Astrocyte (in vitro differentiated cells and primary cell): Measurements from ENCODE around the gene CTNND2. TPM values are rescaled to one million over a fixed set of nuclear protein-coding genes. Genes with fewer than 3 reads are reported as not detected.

Experiments
- DNase-seq: peaks from one replicate; pipeline ENCODE4 v3.0.0-alpha.2; 2010; ENCODE audit warnings: low read depth
- FAIRE-seq: peaks from 2 replicates; lab custom pipeline; 2011; peaks lifted over from hg19 to GRCh38; lab: Jason Lieb, UNC
- H2AFZ ChIP-seq: 2 replicates; pipeline ENCODE4 v1.6.0; 2012; ENCODE audit warnings: low read depth, low read length, inconsistent platforms
- H3K27ac ChIP-seq: 2 replicates; pipeline ENCODE4 v1.5.1; 2011; ENCODE audit warnings: low read depth, low read length, inconsistent platforms
- H3K27me3 ChIP-seq: 2 replicates; pipeline ENCODE4 v1.6.0; 2011; ENCODE audit warnings: low read length, inconsistent platforms; ENCODE audit not compliant: insufficient read depth
- H3K36me3 ChIP-seq: 2 replicates; pipeline ENCODE4 v1.5.1; 2011; ENCODE audit warnings: low read length, inconsistent platforms; ENCODE audit not compliant: insufficient read depth
- H3K4me1 ChIP-seq: 2 replicates; pipeline ENCODE4 v1.5.1; 2011; ENCODE audit warnings: low read length, inconsistent platforms; ENCODE audit not compliant: insufficient read depth
- H3K4me2 ChIP-seq: 2 replicates; pipeline ENCODE4 v1.6.0; 2012; ENCODE audit warnings: low read length, inconsistent platforms
- H3K4me3 ChIP-seq: 2 replicates; pipeline ENCODE4 v1.5.1; 2011; ENCODE audit warnings: low read depth, mild to moderate bottlenecking, low read length, inconsistent platforms; ENCODE audit not compliant: insufficient read depth
- H3K79me2 ChIP-seq: 2 replicates; pipeline ENCODE4 v1.6.0; 2012; ENCODE audit warnings: mild to moderate bottlenecking, low read length, inconsistent platforms; ENCODE audit not compliant: insufficient read depth
- H3K9ac ChIP-seq: 2 replicates; pipeline ENCODE4 v1.6.0; 2012; ENCODE audit warnings: mild to moderate bottlenecking, low read length, inconsistent platforms
- H3K9me3 ChIP-seq: 2 replicates; pipeline ENCODE4 v1.5.1; 2012; ENCODE audit warnings: low read depth, mild to moderate bottlenecking, low read length, inconsistent platforms; ENCODE audit not compliant: insufficient read depth
- H4K20me1 ChIP-seq: 2 replicates; pipeline ENCODE4 v1.6.0; 2012; ENCODE audit warnings: low read length, inconsistent platforms; ENCODE audit not compliant: insufficient read depth
- H3K27ac Mint-ChIP-seq: one replicate; pipeline ENCODE4 v1.8.0; 2021; ENCODE audit warnings: mild to moderate bottlenecking, mixed read lengths; ENCODE audit not compliant: unreplicated experiment
- H3K27me3 Mint-ChIP-seq: one replicate; pipeline ENCODE4 v1.8.0; 2021; ENCODE audit warnings: low read depth, mixed read lengths; ENCODE audit not compliant: unreplicated experiment
- H3K36me3 Mint-ChIP-seq: one replicate; pipeline ENCODE4 v1.8.0; 2021; ENCODE audit warnings: low read depth, mixed read lengths; ENCODE audit not compliant: unreplicated experiment
- H3K4me1 Mint-ChIP-seq: one replicate; pipeline ENCODE4 v1.8.0; 2021; ENCODE audit warnings: low read depth, mixed read lengths; ENCODE audit not compliant: unreplicated experiment
- H3K4me3 Mint-ChIP-seq: one replicate; pipeline ENCODE4 v1.8.0; 2021; ENCODE audit warnings: mild to moderate bottlenecking, moderate library complexity, mixed read lengths; ENCODE audit not compliant: unreplicated experiment
- H3K9me3 Mint-ChIP-seq: one replicate; pipeline ENCODE4 v1.8.0; 2021; ENCODE audit warnings: mild to moderate bottlenecking, mixed read lengths; ENCODE audit not compliant: unreplicated experiment
- CTCF ChIP-seq: IDR thresholded peaks from 2 replicates; pipeline ENCODE4 v1.5.1; 2011; ENCODE audit warnings: low read depth, mild to moderate bottlenecking, inconsistent platforms, low read length, moderate library complexity; ENCODE audit not compliant: insufficient read depth
- EZH2 ChIP-seq: IDR thresholded peaks from 2 replicates; pipeline ENCODE4 v1.6.1; 2012; ENCODE audit warnings: mild to moderate bottlenecking, low read length, inconsistent platforms; ENCODE audit not compliant: insufficient read depth
- total RNA-seq: library from RNA; stranded (reverse); gene quantifications from 2 replicates; pipeline ENCODE4 v1.2.1, GENCODE V29; 2021

Gene CTNND2
- total RNA-seq, 1 donor from 2014 or later, result 4.5 TPM

DNA sequence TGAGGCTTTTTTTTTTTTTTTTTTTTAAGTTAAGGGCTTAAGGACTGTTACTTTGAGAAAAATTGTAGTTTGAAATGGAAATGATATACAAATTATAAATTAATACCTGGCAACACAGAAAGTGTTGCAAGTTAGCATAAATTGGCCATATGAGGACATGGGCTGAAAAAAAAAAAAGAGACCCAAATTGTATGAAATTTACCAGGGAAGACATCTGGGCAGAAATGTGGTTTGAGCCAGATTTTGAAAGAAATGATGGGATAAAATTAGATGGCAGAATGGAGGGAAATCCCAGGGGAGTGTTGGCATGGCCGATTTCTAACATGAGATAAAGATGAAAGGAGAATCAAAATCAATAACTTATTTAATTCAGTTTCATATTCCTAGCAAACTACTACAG, 472.1 kb downstream of the CTNND2 start:
- Mint-ChIP-seq H3K27me3 (peaks cover 6% of the 10 kb centered on the region), H3K36me3 (no peaks in the 10 kb centered on the region), H3K4me3 (no peak overlapping the region), H3K4me1 (no peaks in the 10 kb centered on the region), H3K9me3 (no peaks in the 10 kb centered on the region), H3K27ac (no peak overlapping the region)
- TF ChIP-seq CTCF (no peak), EZH2 (no peak)
- no peak for DNase-seq
- no peaks in the 10 kb centered on the region for H3K79me2 ChIP-seq
- FAIRE-seq, result no peak
- no peaks in the 10 kb centered on the region for H3K27me3 ChIP-seq
- H3K36me3 ChIP-seq, result no peaks in the 10 kb centered on the region
- H3K9ac ChIP-seq, result no peak overlapping the region
- no peak overlapping the region for H2AFZ ChIP-seq
- H3K9me3 ChIP-seq, result no peaks in the 10 kb centered on the region
- no peaks in the 10 kb centered on the region for H4K20me1 ChIP-seq
- H3K4me3 ChIP-seq, result no peak overlapping the region
- no peak overlapping the region for H3K27ac ChIP-seq
- H3K4me2 ChIP-seq, result no peak overlapping the region
- H3K4me1 ChIP-seq, result no peaks in the 10 kb centered on the region

GRCh38 chr5:11429254-11429653, 475.0 kb downstream of the CTNND2 start:
- H3K4me1 Mint-ChIP-seq, result no peaks in the 10 kb centered on the region
- Histone ChIP-seq H3K9me3 (no peaks in the 10 kb centered on the region), H3K79me2 (no peaks in the 10 kb centered on the region), H3K4me3 (no peak overlapping the region), H3K27me3 (no peaks in the 10 kb centered on the region), H3K4me2 (no peak overlapping the region), H3K36me3 (no peaks in the 10 kb centered on the region), H4K20me1 (no peaks in the 10 kb centered on the region), H3K4me1 (no peaks in the 10 kb centered on the region), H3K27ac (no peak overlapping the region), H2AFZ (no peak overlapping the region), H3K9ac (no peak overlapping the region)
- H3K9me3 Mint-ChIP-seq, result no peaks in the 10 kb centered on the region
- TF ChIP-seq EZH2 (no peak), CTCF (no peak)
- H3K27ac Mint-ChIP-seq, result no peak overlapping the region
- no peaks in the 10 kb centered on the region for H3K36me3 Mint-ChIP-seq
- DNase-seq, result no peak
- no peak overlapping the region for H3K4me3 Mint-ChIP-seq
- H3K27me3 Mint-ChIP-seq, result peaks cover 6% of the 10 kb centered on the region
- no peak for FAIRE-seq

DNA sequence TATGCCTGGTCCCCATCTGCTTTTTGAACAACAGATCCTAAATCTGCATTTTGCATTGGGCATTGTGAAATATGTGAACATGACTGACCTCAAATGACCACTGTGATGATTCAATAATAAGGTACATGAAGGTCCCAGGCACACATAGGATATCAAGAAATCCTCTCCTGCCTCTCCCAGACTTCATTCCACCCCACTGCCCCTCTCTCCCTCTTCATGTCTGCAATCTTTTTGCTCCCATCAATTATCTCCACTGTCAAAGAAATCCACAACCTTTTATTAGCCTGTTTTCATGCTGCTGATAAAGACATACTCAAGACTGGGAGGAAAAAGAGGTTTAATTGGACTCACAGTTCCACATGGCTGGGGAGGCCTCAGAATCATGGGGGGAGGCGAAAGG, 476.7 kb downstream of the CTNND2 start:
- FAIRE-seq, result no peak
- Histone ChIP-seq H4K20me1 (no peaks in the 10 kb centered on the region), H2AFZ (no peak overlapping the region), H3K9ac (no peak overlapping the region), H3K27ac (no peak overlapping the region), H3K4me3 (no peak overlapping the region), H3K9me3 (no peaks in the 10 kb centered on the region), H3K79me2 (no peaks in the 10 kb centered on the region), H3K4me1 (no peaks in the 10 kb centered on the region), H3K4me2 (no peak overlapping the region), H3K27me3 (no peaks in the 10 kb centered on the region), H3K36me3 (no peaks in the 10 kb centered on the region)
- no peak for DNase-seq
- H3K36me3 Mint-ChIP-seq, result no peaks in the 10 kb centered on the region
- H3K4me1 Mint-ChIP-seq, result no peaks in the 10 kb centered on the region
- peaks cover 6% of the 10 kb centered on the region for H3K27me3 Mint-ChIP-seq
- H3K27ac Mint-ChIP-seq, result no peak overlapping the region
- H3K9me3 Mint-ChIP-seq, result no peaks in the 10 kb centered on the region
- no peak for TF ChIP-seq CTCF
- no peak for TF ChIP-seq EZH2
- H3K4me3 Mint-ChIP-seq, result no peak overlapping the region
